ENCODE results near the gene KMT5B.

KMT5B gene

DNA sequence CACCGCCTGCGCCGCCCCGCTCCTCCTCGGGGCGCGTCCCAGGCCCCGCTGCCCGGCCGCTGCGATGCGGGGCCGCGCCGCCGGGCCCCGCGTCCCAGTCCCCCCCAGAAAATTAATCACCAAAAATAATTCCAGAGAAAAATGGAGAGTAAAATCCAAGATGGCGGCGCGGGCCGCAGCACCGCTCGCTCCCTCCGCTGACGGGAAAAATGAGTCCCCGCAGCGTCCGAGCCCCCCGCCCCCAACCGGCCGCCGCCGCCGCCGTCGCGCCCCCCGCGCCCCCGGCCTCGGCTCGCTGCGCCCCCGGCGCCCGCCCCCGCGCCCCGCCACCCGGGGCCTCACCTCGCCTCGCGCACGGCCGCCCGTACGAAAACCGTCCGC, at the start of gene KMT5B:
Gene KMT5B, minus strand, starts transcription at position 162 of the 381 bp plus-strand sequence. CDS start 23,220 bp downstream, outside the sequence.
- Histone ChIP-seq H3K9me2 (replicated peaks; ENCODE audit: insufficient read depth, low read length) (no peaks in the 10 kb centered on the region), H3K4me3 (ENCODE audit: low read length) (peak within 1 kb of the TSS; percentile 94), H3K27me3 (replicated peaks; ENCODE audit: insufficient read depth, low read length) (peaks cover 7% of the 10 kb centered on the region; the same call in 1 of the 2 replicates), H3K9ac (ENCODE audit: low read length) (peak within 1 kb of the TSS; percentile 91), H3K4me1 (ENCODE audit: low read length) (peaks cover 26% of the 10 kb centered on the region), H2AFZ (ENCODE audit: low read length) (peak within 1 kb of the TSS; percentile 100), H3K79me2 (ENCODE audit: low read length) (peaks cover 37% of the 10 kb centered on the region), H4K20me1 (ENCODE audit: insufficient read depth, low read length) (no peaks in the 10 kb centered on the region), H3K27ac (ENCODE audit: low read length) (peak within 1 kb of the TSS; percentile 75; the same call in 1 of the 2 replicates), H3K36me3 (replicated peaks; ENCODE audit: insufficient read depth, low read length) (no peaks in the 10 kb centered on the region), H3K9me3 (replicated peaks; ENCODE audit: insufficient read depth, low read length) (no peaks in the 10 kb centered on the region), H3K4me2 (ENCODE audit: low read depth, low read length) (peak within 1 kb of the TSS; percentile 100), H3F3A (ENCODE audit: insufficient read depth, low read length) (peaks cover 25% of the 10 kb centered on the region)
- TF ChIP-seq, protein P1, sequence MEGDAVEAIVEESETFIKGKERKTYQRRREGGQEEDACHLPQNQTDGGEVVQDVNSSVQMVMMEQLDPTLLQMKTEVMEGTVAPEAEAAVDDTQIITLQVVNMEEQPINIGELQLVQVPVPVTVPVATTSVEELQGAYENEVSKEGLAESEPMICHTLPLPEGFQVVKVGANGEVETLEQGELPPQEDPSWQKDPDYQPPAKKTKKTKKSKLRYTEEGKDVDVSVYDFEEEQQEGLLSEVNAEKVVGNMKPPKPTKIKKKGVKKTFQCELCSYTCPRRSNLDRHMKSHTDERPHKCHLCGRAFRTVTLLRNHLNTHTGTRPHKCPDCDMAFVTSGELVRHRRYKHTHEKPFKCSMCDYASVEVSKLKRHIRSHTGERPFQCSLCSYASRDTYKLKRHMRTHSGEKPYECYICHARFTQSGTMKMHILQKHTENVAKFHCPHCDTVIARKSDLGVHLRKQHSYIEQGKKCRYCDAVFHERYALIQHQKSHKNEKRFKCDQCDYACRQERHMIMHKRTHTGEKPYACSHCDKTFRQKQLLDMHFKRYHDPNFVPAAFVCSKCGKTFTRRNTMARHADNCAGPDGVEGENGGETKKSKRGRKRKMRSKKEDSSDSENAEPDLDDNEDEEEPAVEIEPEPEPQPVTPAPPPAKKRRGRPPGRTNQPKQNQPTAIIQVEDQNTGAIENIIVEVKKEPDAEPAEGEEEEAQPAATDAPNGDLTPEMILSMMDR (IDR thresholded peaks at IDR 0.05; ENCODE audit: low read length), result no peak
- TF ChIP-seq EZH2 (optimal IDR thresholded peaks at IDR 0.05; ENCODE audit: low read depth, low read length) (no peak), EZH2phosphoT487 (IDR thresholded peaks at IDR 0.05; ENCODE audit: low read length) (no peak)
- no peak for DNase-seq

DNA sequence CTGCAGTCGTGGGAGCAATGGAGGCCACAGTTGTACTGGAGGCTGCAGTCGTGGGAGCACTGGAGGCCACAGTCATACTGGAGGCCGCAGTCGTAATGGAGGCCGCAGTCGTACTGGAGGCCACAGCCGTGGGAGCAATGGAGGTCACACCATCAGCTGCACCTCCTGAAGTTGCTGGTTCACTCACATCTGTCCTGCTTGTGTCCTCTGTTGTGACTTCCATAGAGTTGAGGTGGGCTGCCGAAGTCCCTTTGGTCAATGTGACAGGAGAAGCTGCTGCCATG, 49.4 kb upstream of the KMT5B start:
- TF ChIP-seq EZH2phosphoT487 (IDR thresholded peaks at IDR 0.05; ENCODE audit: low read length), result no peak
- H3K36me3 ChIP-seq (replicated peaks; ENCODE audit: insufficient read depth, low read length), result no peaks in the 10 kb centered on the region; the same call in 1 of the 2 replicates
- peaks cover 27% of the 10 kb centered on the region for H3K4me1 ChIP-seq (ENCODE audit: low read length)

DNA sequence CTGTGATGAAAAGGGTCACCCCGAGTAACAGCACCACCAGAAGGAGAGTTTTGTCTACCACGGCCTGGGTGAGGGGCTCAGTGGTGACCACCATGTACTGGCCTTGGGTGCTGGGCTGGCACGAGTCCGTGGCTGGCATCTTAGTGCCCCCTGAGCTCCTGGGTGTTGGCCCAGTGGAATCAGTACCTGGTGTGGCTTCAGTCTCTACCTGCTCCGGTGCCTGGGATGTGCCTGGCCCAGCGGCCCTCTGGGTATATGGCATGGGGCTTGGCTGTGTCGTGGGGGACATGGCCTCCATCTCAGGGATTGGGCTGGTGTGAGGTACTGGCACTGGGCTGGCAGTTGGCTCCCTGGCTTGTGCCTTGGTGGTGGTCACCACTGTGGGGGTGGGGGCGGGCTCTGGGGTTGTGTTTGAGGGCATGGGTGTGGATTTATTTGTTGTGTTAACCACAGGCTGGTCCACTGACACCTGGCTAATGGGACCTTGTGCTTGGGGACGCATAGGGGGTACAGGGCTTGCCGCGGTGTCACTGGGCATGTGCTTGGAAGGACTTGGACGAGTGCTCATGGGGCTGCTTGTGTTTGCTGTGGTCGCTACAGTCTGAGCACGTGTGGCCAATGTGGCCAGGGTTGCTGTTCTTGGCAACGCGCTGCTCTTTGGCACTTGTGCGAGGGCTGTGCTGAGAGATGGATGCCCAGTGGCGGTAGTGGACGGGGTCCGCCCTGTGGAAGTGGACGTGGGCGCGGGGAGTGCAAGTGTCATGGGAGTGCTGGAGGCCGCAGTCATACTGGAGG, 48.9 kb upstream of the KMT5B start:
- no peak overlapping the region for H3K4me2 ChIP-seq (ENCODE audit: low read depth, low read length)
- H3K4me1 ChIP-seq (ENCODE audit: low read length), result peaks cover 22% of the 10 kb centered on the region
- no peak overlapping the region for H3K27ac ChIP-seq (ENCODE audit: low read length)
- peaks cover 16% of the 10 kb centered on the region for H3F3A ChIP-seq (ENCODE audit: insufficient read depth, low read length)
- no peak overlapping the region for H2AFZ ChIP-seq (ENCODE audit: low read length)
- no peak overlapping the region for H3K4me3 ChIP-seq (ENCODE audit: low read length)
- no peaks in the 10 kb centered on the region for H3K9me3 ChIP-seq (replicated peaks; ENCODE audit: insufficient read depth, low read length)
- no peak for DNase-seq
- no peaks in the 10 kb centered on the region for H3K27me3 ChIP-seq (replicated peaks; ENCODE audit: insufficient read depth, low read length)
- H3K9me2 ChIP-seq (replicated peaks; ENCODE audit: insufficient read depth, low read length), result no peaks in the 10 kb centered on the region
- H4K20me1 ChIP-seq (ENCODE audit: insufficient read depth, low read length), result no peaks in the 10 kb centered on the region
- H3K79me2 ChIP-seq (ENCODE audit: low read length), result peaks cover 15% of the 10 kb centered on the region
- no peak overlapping the region for H3K9ac ChIP-seq (ENCODE audit: low read length)
- TF ChIP-seq EZH2 (optimal IDR thresholded peaks at IDR 0.05; ENCODE audit: low read depth, low read length) (no peak), EZH2phosphoT487 (IDR thresholded peaks at IDR 0.05; ENCODE audit: low read length) (no peak)
- TF ChIP-seq, protein P1 (IDR thresholded peaks at IDR 0.05; ENCODE audit: low read length), result no peak
- no peaks in the 10 kb centered on the region; the same call in 1 of the 2 replicates for H3K36me3 ChIP-seq (replicated peaks; ENCODE audit: insufficient read depth, low read length)

More for the DNA sequence above, 49.4 kb upstream of the KMT5B start:
- H3K4me3 ChIP-seq (ENCODE audit: low read length), result no peak overlapping the region
- no peaks in the 10 kb centered on the region for H4K20me1 ChIP-seq (ENCODE audit: insufficient read depth, low read length)
- H3K27ac ChIP-seq (ENCODE audit: low read length), result no peak overlapping the region
- no peak overlapping the region for H3K4me2 ChIP-seq (ENCODE audit: low read depth, low read length)
- no peaks in the 10 kb centered on the region for H3K9me3 ChIP-seq (replicated peaks; ENCODE audit: insufficient read depth, low read length)
- no peak for DNase-seq
- H2AFZ ChIP-seq (ENCODE audit: low read length), result no peak overlapping the region
- peaks cover 22% of the 10 kb centered on the region for H3F3A ChIP-seq (ENCODE audit: insufficient read depth, low read length)
- peaks cover 20% of the 10 kb centered on the region for H3K79me2 ChIP-seq (ENCODE audit: low read length)
- H3K9me2 ChIP-seq (replicated peaks; ENCODE audit: insufficient read depth, low read length), result no peaks in the 10 kb centered on the region
- no peaks in the 10 kb centered on the region for H3K27me3 ChIP-seq (replicated peaks; ENCODE audit: insufficient read depth, low read length)
- H3K9ac ChIP-seq (ENCODE audit: low read length), result no peak overlapping the region

DNA sequence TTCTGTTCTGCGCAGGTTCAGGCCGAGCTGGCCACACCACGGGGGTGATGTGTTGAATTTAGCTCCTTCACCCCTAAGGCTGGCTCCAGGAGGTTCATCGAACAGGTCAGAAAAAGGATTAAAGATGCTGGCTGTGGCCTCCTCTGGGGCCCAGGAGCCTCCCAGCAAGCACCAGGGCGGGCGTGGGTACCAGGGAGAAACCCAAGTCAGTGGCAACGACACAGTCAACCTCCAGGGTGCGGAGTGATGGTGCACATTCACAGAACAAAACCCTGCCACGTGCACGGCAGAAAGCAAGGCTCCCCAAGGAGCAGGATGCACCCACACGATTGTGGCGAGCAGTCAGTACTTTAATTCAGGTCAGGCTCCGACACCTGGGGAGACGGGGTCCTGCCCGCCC, 47.9 kb upstream of the KMT5B start:
- no peaks in the 10 kb centered on the region for H3K9me2 ChIP-seq (replicated peaks; ENCODE audit: insufficient read depth, low read length)
- H3K4me3 ChIP-seq (ENCODE audit: low read length), result no peak overlapping the region
- peaks cover 15% of the 10 kb centered on the region for H3K79me2 ChIP-seq (ENCODE audit: low read length)
- no peak overlapping the region for H3K9ac ChIP-seq (ENCODE audit: low read length)
- H3F3A ChIP-seq (ENCODE audit: insufficient read depth, low read length), result peaks cover 7% of the 10 kb centered on the region
- no peak for DNase-seq
- H3K27me3 ChIP-seq (replicated peaks; ENCODE audit: insufficient read depth, low read length), result no peaks in the 10 kb centered on the region
- no peak overlapping the region for H2AFZ ChIP-seq (ENCODE audit: low read length)
- no peak for TF ChIP-seq EZH2phosphoT487 (IDR thresholded peaks at IDR 0.05; ENCODE audit: low read length)
- TF ChIP-seq, protein P1 (IDR thresholded peaks at IDR 0.05; ENCODE audit: low read length), result no peak
- TF ChIP-seq EZH2 (optimal IDR thresholded peaks at IDR 0.05; ENCODE audit: low read depth, low read length), result no peak
- H3K9me3 ChIP-seq (replicated peaks; ENCODE audit: insufficient read depth, low read length), result no peaks in the 10 kb centered on the region
- H3K4me1 ChIP-seq (ENCODE audit: low read length), result peaks cover 14% of the 10 kb centered on the region
- no peaks in the 10 kb centered on the region for H4K20me1 ChIP-seq (ENCODE audit: insufficient read depth, low read length)
- H3K4me2 ChIP-seq (ENCODE audit: low read depth, low read length), result no peak overlapping the region
- no peak overlapping the region for H3K27ac ChIP-seq (ENCODE audit: low read length)
- no peaks in the 10 kb centered on the region; the same call in 1 of the 2 replicates for H3K36me3 ChIP-seq (replicated peaks; ENCODE audit: insufficient read depth, low read length)

Data from MM.1S (cell line).